NOMO-1 treated with dmso at 0.1 percent for 144 hours (cell line): ENCODE results near the gene ANTXRL.
"Not testable (repeated sequence)": the region's sequence is repeated elsewhere in the genome, so short reads cannot be mapped to it uniquely, and the experiment has no call there.

ENCODE experiments used
- DNase-seq: peaks from one replicate; lab custom pipeline; 2025; ENCODE audit not compliant: unreplicated experiment; lab: John Stamatoyannopoulos, UW

Gene ANTXRL

DNA sequence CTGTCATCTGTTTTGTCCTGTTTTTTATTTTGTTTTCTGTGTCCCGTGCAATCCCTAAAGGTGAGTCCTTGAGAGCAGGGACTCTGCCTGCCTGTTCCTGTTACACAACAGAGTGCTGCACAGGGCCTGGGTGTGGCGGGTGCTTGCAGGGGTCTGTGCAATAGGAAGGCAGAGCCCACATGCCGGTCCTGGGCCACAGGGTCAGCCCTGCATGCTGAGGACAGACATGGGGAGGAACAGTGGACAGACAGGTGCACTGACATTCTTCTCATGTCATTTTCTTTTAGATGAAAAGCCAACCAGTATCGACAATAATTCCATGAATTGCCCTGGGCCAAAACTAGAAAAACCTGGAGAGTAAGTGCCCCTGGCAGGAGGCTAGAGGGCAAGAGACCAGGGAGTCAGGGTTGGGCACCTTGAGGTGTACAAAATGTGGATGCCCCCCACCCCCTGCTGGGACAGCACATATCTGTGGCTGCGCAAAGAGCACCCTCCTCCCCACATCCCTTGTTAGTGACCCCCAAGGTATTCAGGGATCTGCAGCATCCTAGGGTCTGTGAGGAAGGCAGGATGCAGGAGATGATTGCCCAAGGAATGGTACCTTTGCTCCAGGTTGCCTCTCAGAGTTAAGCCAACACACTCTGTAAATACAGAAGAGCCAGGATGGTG is 19.9 kb downstream of the ANTXRL start:
- DNase-seq, result no peak

DNA sequence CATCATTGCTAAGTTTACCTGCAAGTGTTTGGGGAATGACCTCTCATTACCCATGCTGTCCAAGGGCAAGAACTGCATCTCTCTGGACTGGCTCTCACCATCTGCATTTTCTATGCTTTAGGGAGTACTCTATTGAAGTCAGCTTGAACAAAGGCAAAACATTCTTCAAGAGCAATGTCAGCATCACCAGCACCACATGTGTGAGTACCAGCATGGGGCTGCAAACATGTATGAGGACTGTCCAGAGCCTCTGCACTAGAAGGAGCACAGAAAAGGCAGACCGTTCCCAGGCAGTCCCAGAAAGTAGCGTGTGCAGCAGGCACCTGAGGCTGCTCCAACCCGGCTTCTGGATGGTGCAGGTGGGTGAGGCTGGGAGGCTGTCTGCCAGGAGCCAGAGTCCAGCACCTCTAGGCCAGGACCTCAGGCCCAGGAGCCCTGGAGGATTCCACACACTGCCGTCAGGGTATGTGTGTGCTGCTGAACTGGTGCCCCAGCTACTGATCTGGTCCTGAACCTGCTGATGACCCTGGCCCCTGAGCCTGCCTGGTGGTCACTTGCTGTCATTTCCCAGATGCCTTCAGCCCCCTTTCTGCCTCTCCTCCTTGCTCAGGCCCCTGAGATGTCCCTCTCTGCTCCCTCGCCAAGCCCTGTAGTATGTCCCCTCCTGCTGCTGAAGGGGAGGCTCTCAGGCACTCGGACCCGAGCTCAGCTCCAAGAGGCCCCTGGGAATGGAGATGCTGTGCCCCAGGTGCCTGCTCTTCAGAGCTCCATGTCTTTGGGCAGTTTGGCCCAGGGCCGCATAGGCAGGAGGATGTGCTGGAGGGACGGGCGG is 20.7 kb downstream of the ANTXRL start:
- no peak for DNase-seq

DNA sequence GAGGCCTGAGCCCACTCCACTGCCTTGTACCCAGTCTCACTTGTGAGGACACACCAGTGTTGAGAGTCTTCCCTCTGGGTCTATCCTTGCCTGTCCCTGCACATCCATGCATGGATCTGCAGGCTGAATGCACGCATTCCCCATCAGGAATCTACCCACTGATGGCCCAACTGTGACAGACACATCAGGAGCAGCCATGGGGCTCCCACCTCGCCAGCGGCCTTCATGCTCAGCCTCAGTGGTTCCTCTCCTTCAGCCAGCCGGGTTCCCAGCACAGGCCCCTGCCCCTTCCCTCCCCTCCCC is 21.3 kb downstream of the ANTXRL start:
- DNase-seq, result no peak

DNA sequence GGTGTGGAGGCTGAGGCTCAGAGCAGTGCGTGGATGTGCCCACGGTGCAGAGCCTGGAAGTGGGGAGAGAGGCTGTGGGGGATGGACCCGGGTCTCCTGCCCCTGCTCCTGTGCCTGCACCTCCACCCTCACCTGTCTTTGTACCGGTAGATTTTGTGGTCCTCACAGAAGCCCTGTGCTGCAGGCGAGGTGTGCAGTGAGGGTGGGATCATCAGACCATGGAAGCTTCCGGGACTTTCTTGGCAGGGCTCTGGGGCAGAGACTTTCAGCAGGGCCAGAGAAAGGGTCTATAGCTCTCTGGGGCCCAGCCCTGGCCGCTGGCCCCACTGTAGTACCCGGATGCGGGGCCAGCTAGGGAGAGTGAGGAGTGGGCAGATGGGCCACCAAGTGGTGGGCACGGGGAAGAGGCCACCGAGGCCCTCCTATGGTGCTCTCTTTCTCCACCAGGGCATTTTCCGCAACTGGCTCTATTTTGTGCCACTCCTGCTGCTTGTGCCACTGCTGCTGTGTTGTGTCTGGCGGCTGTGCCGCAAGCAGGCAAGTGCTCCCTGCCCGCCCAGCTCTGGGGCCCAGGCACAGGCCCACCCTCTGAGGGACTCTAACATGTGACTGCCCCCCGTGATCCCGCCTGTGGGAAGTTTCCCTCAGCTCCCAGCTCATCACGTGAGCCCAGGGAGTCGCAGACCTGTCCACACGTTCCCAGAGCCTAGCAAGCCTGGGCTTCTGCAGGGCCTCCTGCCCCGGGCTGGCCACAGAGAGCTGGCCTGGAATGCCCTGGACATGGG is 22.1 kb downstream of the ANTXRL start:
- no peak for DNase-seq

DNA sequence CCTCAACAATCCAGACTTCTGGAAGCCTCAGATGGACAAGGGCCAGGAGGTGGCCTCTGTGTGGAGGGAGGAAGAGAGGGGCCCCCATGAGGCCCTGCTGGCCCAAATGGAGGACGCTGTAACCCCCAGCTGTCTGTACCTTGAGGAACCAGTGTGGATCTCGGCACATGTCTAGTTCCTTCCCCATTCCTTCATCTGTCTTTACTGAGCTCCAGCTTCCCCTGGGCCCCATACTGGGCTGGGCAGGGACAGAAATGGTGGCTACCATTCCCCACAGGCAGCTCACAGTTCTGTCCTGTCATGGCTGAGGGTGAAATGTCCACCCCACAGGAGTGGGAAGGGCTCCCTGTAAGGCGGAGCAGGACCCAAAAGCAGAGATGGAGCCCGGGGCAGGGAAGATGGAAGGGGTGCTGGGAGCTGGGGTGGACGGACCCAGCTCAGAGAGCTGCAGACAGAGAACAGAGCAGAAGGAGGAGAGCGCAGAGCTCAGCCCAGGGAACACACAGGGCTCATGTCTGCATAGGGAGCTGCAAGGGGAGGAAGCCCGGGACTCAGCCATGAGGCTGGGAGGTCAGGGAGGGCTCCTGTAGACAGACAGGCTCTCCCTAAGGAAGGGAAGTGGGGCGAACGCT is 22.8 kb downstream of the ANTXRL start:
- no peak for DNase-seq

DNA sequence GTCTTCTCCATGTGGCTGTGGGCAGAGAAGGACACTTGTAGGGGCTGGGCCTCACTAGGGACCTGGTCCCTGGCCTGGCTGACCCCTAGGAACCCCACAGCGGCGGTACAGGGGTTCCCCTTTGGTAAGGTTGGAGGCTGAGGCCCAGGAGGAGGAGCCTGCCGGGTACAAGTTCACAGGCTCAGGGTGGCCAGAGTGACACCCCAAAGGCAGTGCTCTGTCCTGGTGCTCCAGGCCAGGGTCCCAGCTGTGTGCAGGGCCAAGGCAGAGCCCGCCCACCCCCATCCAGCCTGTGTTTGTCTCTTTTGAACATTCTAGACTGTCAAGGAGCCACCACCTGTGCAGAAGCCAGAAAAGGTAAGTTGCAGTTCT is 23.3 kb downstream of the ANTXRL start:
- no peak for DNase-seq

DNA sequence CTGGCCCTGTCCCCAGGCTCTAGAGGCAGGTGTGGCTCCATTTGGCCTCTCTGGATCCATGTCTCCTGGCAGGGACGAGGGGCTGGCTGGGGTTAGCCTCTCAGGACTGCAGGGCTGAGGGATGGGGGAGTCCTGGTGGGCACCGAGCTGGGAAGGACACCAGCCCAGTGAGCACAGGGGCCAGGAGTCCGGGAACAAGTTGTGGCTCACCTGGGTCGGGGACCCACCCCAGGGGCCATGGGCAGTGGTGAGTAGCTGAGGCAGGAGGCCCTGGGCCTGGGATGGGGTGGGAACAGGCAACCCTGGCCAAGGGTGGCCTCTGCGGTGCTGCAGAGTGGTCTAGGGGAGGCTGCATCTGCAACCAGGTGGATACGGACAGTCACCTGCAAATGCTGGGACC is 24.1 kb downstream of the ANTXRL start:
- DNase-seq, result no peak

DNA sequence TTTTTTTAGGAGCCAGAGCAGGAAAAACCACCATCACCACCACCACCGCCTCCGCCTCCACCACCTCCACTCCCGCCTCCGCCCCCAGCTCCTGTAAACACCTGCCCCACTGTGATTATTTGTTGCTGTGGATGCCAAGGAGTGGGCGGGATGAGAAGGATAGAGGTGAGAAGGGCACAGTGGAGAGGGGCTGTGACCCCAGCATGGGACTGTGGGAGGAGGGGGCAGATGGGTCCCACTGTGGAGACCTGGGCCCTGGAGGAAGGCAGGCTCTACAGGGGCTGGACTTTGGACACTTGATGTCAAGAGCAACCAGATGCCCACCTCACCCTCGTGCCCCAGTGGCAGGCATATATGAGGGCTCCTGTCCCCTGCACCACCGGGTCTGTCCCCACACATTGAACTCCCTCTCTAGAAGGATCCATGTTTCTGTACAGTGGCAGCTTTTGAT is 24.7 kb downstream of the ANTXRL start:
- no peak for DNase-seq

DNA sequence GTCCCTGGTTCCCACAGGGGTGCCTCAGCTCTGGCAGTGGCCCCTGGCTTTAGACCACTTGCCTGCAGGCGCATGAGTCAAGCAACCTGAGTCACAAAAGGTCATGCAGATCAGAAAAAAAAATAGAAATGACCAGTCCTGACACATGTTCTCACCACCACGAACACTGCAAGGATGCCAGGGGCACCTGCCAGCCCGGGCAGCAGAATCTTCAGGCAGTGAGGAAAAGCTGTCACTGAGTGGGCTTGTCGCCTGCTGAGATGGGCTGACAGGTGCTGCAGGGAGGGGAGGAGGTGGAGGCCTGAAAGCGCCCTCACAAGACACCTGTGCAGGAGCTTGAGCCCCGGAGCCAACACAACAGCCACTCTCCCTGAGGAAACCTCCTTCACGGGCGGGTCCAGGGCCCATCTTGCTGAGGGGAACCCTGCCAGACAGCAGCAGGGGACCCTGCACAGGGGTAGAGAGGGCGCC is 25.2 kb downstream of the ANTXRL start:
- not testable (repeated sequence) for DNase-seq

DNA sequence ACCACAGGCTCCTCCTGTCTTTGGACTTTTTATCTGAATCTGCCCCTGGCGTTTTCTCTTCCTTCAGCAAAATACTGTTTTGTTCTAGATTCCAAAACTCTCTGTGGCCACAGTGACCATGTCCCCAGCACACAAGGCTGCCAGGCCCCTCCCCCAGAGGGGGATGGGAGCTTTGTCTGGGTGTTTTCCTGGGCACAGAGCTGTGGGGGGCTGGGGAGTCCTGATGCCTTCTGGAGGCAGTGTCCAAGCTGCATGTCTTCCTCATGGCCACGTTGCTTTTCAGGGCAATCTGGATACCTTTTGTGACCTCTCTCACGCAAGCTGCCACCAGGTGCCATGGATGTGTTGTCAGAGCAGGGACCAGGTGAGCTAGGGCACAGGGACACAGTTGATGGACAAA is 26.2 kb downstream of the ANTXRL start:
- no peak for DNase-seq

DNA sequence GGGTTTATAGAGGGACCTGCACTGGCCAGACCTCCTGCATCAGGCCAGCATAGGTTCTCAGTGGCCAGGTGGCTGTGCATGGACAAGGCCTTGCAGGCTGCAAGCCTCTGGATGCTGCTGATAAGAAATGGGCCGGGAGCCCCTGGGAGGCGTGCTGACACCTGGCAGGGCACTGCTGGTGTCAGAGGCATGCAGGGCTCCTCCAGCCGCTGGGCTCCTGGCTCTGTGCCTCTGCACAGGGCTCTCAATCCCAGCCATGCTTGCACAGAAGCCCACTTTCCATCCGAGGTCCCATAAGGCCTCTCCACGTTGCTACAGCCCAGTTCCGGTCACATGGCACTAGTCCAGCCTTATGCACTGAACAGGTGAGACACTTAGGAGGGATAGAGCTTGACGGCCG is 27.3 kb downstream of the ANTXRL start:
- DNase-seq, result no peak

DNA sequence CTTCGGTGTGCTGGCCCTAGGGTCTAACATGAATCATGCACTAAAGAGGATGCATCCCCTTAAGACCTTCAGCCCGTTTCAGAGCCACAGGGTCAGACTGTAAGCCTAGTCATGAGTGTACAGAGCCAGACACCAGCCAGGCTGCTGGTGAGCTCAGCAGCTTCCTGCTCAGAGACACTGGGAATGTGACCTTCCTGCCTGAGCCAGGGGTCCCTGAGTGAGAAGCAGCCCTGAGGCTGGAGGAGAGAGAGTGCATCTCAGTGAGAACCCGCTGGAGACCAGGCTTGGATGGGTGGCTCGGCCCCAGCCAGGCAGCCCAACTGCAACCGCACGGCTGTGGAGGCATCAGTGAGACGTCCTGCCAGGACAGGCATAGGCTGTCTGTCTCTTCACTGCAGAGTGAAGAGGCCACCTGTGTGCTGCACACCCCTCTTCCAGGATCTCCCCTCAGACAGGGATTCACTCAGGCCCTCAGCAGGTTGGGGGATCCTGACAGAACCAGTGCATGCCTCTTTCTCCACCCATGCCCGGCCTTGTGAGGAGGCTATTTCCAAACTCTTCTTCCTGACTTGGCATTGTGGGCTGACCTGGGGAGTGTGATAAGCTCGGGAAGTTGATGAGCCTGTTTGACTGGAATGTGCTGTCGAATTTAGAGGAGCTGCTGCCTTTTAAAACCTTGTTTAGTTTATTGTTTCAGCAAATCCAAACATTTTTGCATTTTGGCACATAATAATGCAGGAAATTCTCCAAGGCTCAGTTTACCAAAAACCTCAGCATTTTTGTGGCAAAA is 28.5 kb downstream of the ANTXRL start:
- DNase-seq, result not testable (repeated sequence)

DNA sequence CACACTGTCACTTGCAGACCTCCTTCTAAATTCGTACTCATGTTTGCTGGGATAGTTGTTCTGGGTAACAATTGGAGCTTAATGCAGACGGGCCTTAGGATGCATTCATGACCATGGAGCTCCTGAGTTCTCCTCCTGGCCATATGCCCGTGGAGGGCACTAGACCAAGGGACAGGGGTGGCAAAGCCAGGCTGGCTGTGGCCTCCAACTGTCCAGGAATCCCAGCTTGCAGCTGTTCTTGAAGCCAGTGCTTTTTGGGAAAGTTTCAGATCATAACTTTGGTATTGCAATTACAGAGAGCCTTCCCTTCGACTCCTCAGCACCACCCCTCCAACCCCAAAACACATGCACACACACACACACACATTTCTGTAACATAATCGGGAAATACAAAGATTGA is 30.6 kb downstream of the ANTXRL start:
- DNase-seq, result no peak

DNA sequence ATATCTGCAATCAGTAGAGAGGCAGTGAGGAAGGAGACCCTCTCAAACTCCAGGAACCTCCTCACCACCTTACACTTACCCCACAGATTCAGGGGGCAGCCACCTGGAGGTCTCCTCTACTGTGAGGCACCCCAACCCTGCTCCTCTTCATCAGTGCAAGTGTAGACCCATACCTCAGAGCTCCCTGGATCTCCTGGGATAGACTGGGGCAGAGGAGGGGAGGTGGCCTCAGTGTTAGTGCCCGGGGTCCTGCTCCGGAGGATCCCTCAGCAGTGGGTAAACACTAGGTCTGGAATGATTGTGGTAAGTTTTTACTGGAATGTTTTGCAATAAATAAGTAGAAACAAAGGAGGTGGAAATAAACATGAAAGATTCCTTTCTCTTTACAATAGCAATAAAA is 31.1 kb downstream of the ANTXRL start:
- no peak for DNase-seq

DNA sequence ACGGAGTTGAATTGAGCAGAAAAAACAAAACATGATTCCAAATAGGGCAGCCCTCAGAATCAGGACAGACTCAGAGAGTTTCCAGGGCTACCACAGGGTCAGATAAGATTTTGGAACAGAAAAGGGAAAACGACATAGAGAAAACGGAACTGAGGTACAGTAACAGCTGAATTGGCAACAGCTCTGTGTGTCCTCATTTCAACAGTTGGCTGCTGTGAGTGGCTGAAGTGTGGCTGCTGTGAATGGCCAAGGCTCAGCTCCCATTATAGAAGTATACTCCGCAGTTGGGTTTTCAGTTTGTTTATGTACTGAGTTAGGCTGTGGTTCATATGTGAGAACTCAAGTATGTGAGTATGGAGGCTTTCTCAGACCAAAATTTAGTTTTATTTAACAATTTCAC is 32.0 kb downstream of the ANTXRL start:
- DNase-seq, result no peak

DNA sequence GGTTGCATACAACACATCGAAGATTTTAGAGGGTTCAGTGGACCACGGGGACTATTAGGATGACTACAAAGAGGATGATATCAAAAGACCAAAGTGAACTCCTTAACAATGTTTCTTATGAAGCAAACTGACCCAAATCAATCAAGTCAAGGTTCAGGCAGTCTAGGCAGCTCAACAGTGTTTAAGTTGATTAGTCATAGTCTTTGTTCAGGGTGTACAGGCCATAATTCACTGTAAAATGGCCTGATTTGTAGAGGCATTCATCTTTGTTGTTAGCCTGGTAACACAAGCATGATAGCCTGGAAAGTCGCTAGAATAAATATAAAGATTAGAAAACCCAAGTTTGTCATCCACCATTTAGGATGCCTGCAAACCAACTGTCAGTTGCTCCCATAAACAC is 32.6 kb downstream of the ANTXRL start:
- DNase-seq, result no peak

DNA sequence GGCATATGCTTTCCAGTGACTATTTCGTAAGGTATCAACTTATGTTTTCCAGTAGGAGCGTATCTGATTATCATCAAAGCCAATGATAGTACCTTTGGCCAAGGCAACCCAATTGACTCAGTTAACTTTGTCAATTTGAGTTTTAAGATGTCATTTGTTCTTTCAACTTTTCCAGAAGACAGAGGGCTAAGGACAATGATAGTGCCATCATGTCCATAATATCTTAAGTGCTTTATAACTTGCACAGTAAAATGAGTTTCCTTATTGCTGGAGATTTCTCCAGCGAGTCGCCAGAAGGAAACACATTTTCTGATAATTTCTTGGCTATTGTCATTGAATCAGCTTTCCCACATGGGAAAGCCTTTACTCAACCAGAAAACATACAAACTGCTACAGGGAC is 35.0 kb downstream of the ANTXRL start:
- DNase-seq, result no peak

DNA sequence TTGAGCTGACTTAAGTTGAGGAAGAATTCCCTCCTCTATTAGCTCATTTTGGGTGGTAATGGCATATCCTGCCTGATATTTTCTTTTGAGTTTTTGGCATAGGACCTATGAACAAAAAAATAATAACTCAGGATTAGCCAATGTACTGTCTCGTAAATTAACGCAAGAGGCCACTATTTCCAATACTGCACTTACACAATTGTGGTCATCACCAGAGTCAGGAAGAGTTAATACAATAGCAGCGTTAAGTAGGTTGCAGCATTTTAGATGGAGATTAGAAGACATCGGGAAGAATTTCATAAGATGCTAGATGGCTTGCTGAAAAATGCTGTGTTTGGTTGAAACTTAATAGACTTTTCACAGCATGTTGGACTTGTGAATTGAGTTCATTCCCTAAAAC is 36.4 kb downstream of the ANTXRL start:
- no peak for DNase-seq

DNA sequence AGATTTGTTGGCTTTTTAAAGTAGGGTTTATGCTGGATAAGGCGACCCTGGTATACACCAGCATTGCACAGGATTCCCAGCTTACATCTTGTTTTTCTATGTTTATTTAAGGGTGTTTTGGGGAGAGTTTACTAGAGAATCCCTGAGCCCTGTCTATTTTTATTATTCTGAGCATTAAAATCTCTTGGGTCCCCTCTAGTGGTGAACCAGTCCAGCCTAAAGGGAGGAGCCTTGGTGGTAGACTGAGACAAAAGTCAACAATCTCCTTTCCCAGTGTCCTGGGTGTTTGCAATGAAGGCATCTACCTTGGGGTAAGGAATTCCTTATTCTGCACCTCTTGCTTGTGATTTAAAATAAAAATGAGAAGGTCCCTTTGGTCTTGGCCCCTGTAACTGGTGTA is 38.2 kb downstream of the ANTXRL start:
- DNase-seq, result no peak

DNA sequence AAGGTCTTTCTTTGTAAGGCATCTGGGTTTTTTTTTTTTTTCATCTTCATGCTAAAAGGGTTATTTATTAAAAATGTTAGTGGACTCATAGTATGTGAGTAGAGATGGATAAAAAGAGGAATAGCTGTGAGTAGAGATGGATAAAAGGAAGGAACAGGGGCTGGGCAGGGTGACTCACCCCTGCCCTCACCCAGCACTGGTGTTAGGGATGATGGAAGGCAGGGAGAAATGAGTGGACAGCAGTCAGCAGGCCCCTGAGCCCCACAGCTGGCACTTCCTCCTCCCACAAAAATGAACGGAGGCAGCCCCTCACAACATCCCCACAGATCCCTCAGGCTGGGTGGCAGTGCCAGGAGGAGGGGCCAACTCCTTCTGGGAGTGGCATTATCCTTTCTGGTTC is 39.3 kb downstream of the ANTXRL start:
- no peak for DNase-seq

DNA sequence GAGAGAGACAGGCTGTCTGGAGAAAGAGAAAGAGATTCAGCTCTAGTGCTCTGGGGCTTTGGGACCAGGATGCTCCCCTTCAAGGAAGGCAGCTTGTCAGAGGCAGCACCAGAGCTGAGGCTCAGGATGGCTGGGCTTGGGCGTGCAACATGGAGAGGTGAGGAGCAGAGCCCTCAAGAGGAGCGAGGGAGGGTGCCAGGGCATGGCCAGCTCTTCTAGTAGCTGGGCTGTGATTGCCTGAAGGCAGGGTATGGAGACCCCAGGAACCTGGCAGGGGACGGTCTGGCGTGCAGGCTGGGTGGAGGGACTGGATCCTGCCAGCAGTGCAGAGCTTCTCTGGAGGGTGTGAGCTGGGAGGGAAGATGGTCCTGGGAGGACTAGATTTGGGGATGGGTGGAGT is 40.2 kb downstream of the ANTXRL start:
- DNase-seq, result no peak
